ENCODE measurements around the gene FBN1. TPM values are rescaled to one million over a fixed set of nuclear protein-coding genes. Genes with fewer than 3 reads are reported as not detected.

FBN1 gene
- total and polyA plus RNA-seq, 10 of the 15 experiments (the other 5 are each of a cell fraction or from before 2014, with no cell fraction given): 2.2 to 15.3 (median 7.0) TPM

DNA sequence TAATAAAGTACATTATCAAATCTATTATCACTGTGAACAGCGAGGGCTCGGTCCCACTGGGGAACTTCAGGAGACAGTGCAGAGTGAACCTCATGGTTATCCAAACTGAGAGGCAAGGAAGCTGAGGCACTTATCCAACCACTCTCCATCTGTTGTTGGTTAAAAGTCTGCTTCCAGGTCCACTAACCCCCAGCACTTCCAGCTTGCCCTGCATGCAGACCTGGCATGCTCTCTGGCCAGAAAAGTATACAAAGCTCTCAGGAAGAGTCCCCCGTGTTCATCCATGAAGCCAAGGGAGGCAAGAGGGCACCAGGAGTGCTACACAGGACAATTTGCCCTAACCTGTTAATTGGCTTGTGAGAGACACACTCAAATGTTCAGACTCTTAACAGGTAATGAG lies 36.0 kb downstream of the FBN1 start:
- Histone ChIP-seq H3K4me1 (ENCODE audit: control insufficient read depth, insufficient read depth, low read length) (no peaks in the 10 kb centered on the region), H3K4me2 (ENCODE audit: control insufficient read depth, insufficient read depth) (no peak overlapping the region), H3K36me3 (ENCODE audit: control insufficient read depth in 2 of 2, insufficient read depth in 2 of 2, low read length in 1 of 2) (no peaks in the 10 kb centered on the region; a peak in 1 of 4 replicates), H3K4me3 (no peak overlapping the region), H3K79me2 (ENCODE audit: control insufficient read depth, insufficient read depth, low read length) (no peaks in the 10 kb centered on the region), H3K9me3 (replicated peaks; ENCODE audit: control insufficient read depth, insufficient read depth, low read length) (no peaks in the 10 kb centered on the region), H3K27ac (ENCODE audit: control insufficient read depth, insufficient read depth) (no peak overlapping the region), H3K27me3 (replicated peaks in 1 of 2; ENCODE audit: control insufficient read depth in 2 of 2, insufficient read depth in 2 of 2, low read length in 1 of 2) (no peaks in the 10 kb centered on the region), H3K9ac (ENCODE audit: control insufficient read depth, insufficient read depth, low read length) (no peak overlapping the region), H4K20me1 (ENCODE audit: control insufficient read depth, insufficient read depth) (no peaks in the 10 kb centered on the region), H2AFZ (ENCODE audit: control insufficient read depth, low read depth, low read length) (no peak overlapping the region)
- ATAC-seq (no peak), DNase-seq (ENCODE audit: low read depth, low spot score) (no peak), FAIRE-seq (no peak)
- TF ChIP-seq RCOR1 (conservative IDR thresholded peaks at IDR 0.05; ENCODE audit: low read depth, low read length) (no peak), TCF3 (IDR thresholded peaks at IDR 0.05; ENCODE audit: borderline replicate concordance, insufficient read depth, low read depth, low read length) (no peak), POU2F2 (IDR thresholded peaks at IDR 0.05; ENCODE audit: borderline replicate concordance, low read depth, low read length) (no peak), RAD21 (IDR thresholded peaks at IDR 0.05; ENCODE audit: insufficient read depth, low read depth, low read length) (no peak), PAX5 (IDR thresholded peaks at IDR 0.05; ENCODE audit: borderline replicate concordance, low read depth, low read length) (no peak), BRCA1 (IDR thresholded peaks at IDR 0.05; ENCODE audit: low read depth, low read length) (no peak), USF2 (IDR thresholded peaks at IDR 0.05; ENCODE audit: borderline replicate concordance, low read depth, low read length) (no peak), NFYA (IDR thresholded peaks at IDR 0.05; ENCODE audit: borderline replicate concordance, low read depth, low read length) (no peak), POLR2A (IDR thresholded peaks at IDR 0.05; ENCODE audit: low read depth, low read length) (no peak), SRF (IDR thresholded peaks at IDR 0.05; ENCODE audit: low read depth in 2 of 2, low read length in 2 of 2) (no peak), SMARCA5 (IDR thresholded peaks at IDR 0.05) (no peak)
- TF ChIP-seq, protein P1, sequence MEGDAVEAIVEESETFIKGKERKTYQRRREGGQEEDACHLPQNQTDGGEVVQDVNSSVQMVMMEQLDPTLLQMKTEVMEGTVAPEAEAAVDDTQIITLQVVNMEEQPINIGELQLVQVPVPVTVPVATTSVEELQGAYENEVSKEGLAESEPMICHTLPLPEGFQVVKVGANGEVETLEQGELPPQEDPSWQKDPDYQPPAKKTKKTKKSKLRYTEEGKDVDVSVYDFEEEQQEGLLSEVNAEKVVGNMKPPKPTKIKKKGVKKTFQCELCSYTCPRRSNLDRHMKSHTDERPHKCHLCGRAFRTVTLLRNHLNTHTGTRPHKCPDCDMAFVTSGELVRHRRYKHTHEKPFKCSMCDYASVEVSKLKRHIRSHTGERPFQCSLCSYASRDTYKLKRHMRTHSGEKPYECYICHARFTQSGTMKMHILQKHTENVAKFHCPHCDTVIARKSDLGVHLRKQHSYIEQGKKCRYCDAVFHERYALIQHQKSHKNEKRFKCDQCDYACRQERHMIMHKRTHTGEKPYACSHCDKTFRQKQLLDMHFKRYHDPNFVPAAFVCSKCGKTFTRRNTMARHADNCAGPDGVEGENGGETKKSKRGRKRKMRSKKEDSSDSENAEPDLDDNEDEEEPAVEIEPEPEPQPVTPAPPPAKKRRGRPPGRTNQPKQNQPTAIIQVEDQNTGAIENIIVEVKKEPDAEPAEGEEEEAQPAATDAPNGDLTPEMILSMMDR (IDR thresholded peaks at IDR 0.05 in 2 of 3, conservative IDR thresholded peaks at IDR 0.05 in 1 of 3; ENCODE audit: control insufficient read depth in 2 of 3, extremely low read depth in 1 of 3, insufficient read depth in 1 of 3, low read depth in 3 of 3, low read length in 3 of 3): no peak
- TF ChIP-seq, protein P2, sequence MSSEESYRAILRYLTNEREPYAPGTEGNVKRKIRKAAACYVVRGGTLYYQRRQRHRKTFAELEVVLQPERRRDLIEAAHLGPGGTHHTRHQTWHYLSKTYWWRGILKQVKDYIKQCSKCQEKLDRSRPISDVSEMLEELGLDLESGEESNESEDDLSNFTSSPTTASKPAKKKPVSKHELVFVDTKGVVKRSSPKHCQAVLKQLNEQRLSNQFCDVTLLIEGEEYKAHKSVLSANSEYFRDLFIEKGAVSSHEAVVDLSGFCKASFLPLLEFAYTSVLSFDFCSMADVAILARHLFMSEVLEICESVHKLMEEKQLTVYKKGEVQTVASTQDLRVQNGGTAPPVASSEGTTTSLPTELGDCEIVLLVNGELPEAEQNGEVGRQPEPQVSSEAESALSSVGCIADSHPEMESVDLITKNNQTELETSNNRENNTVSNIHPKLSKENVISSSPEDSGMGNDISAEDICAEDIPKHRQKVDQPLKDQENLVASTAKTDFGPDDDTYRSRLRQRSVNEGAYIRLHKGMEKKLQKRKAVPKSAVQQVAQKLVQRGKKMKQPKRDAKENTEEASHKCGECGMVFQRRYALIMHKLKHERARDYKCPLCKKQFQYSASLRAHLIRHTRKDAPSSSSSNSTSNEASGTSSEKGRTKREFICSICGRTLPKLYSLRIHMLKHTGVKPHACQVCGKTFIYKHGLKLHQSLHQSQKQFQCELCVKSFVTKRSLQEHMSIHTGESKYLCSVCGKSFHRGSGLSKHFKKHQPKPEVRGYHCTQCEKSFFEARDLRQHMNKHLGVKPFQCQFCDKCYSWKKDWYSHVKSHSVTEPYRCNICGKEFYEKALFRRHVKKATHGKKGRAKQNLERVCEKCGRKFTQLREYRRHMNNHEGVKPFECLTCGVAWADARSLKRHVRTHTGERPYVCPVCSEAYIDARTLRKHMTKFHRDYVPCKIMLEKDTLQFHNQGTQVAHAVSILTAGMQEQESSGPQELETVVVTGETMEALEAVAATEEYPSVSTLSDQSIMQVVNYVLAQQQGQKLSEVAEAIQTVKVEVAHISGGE (CRISPR knock-in tag; IDR thresholded peaks at IDR 0.05): no peak
- TF ChIP-seq, protein P3, sequence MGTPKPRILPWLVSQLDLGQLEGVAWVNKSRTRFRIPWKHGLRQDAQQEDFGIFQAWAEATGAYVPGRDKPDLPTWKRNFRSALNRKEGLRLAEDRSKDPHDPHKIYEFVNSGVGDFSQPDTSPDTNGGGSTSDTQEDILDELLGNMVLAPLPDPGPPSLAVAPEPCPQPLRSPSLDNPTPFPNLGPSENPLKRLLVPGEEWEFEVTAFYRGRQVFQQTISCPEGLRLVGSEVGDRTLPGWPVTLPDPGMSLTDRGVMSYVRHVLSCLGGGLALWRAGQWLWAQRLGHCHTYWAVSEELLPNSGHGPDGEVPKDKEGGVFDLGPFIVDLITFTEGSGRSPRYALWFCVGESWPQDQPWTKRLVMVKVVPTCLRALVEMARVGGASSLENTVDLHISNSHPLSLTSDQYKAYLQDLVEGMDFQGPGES (IDR thresholded peaks at IDR 0.05): no peak
- WGBS (ENCODE audit: insufficient coverage, insufficient replicate concordance, low lambda C conversion rate, missing lambda C conversion rate): 81% methylated on average over 3 of the region's 3 CpGs
- RAD21 ChIA-PET (ENCODE audit: unreplicated experiment): no interaction called here
- POLR2A ChIA-PET: no interaction called here
- intact Hi-C loops (cut with micrococcal nuclease; ENCODE audit: unreplicated experiment): no loop called here
- in situ Hi-C loops (cut with MboI): no loop called here
- CTCF ChIA-PET: interaction anchor here (1.0 kb wide), 1 partner anchor 19 kb away, joined by 3 read pairs; no protein-coding TSS in a partner anchor
- BruUV-seq (replicated peaks): no TSS peak
- SMC1A ChIA-PET (ENCODE audit: uncharacterized antibody, unreplicated experiment): no interaction called here
